ENCODE measurements around the gene KIZ.

DNA sequence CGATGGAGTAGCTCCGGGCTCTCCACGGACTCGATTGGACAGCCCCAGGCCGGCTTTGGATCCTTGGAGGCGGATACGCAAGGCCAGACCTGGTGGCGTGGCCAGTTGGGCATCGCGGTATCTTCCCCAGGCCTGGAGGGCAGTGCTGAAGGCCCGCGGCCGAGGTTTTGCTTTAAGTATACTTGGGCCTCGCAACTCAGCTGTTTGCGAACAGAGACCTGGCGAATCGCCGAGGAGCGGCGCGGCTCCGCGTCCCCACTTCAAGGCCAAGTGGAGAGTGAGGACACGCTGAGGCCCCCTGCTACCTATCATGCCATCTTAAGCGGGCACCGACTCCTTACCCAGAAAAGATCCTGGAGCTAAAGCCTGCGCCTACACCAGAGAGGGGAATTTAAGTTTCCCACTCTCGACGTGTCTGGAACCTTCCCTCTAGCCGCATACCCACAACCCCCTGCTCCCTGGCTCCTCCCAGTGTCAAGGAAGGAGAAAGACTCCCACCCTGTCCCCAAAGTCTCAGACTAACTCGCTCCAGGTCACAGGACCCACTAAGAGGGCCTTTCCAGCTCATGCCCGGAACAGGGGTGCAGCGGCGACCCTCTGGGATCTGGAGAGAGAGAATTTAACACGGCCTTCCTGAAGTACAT lies 23.8 kb upstream of the KIZ start:
- no peak for TF ChIP-seq CTCF (conservative IDR thresholded peaks at IDR 0.05; ENCODE audit: low read depth, low read length)
- no peak for TF ChIP-seq EZH2 (IDR thresholded peaks at IDR 0.05; ENCODE audit: low read length, unreplicated experiment)
